ENCODE results near the gene IPO13.

Gene IPO13

GRCh38 chr1:43949678-43950077 is 2.9 kb downstream of the IPO13 start:
- no peak for DNase-seq (ENCODE audit: low read depth in 2 of 2)

DNA sequence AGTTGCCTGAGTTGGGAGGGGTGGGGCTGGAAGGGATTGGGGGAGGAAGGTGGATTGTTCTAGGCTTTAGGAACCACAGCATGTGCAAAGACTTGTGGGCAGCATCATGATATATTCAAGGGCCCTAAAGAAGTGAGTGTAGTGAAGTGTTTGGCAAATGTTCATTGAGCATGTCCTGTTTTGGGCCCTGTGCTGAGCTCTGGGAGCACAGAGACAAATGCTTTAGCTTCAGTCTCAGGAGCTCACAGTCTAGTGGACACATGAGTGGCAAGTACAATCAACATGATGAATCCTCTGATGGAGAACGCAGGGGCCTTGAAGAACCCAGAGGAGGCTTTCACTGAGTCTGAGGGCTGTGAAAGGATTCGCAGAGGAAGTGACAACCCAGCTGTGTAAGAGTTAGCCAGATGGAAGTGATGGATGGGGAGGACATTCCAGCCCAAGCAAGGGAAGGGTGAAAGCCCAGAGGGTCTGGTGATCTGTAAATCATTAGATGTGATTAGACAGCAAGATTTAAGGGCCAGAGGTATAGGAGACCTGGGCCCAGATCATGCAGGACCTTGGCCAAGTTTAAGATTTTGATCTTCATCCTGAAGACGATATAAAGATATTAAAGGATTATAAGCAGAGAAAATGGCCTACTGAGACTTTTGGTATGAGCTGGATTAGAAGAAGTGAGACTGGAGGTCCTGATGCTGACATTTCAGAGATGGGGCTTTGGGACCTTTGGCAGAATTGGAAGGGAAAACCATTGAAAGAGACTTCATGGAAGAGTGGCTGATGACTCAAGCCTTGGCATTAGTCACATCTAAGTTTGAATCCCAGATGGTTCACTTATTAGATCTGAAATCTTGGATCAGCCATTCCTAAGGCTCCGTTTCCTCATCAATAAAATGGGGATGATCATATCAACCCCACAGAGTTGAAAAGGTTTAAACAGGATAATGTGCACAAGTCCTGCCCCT is 4.6 kb downstream of the IPO13 start:
- no peak for DNase-seq (ENCODE audit: low read depth in 2 of 2)

DNA sequence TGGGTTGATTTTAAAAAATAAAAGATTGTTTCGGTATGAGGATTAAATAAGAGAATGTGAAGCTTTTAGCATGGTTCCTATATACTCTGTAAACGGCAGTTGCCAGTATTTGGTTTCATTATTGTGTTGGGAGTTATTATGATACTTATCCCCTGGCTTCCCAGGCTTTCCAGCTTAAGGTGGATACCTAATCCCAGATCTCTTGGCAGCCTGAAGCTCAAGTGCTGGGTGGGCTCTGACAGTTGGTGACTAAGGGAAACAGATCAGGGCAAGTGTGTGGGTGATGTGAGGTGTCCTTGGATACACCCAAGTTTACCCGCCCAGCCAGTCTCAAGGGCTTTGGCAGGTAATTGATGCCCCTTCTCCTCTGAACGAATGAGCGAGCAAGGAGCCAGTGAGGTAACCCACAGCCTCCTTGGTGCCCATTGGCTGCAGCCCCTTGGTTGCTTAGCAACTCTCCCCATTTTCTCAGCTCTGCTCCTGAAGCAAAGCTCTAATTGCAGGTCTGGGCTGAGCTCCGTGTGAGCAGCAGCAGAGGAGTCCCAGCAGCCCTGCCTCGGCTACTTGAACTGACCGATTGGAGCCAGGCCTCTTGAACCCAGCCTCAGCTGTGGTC is 6.1 kb downstream of the IPO13 start:
- no peak for DNase-seq (ENCODE audit: low read depth in 2 of 2)

- DNase-seq (ENCODE audit: low read depth in 2 of 2), result no peak
These were observed 6.6 kb downstream of the IPO13 start for GRCh38 chr1:43953361-43953760.

GRCh38 chr1:43954036-43954435 is 7.3 kb downstream of the IPO13 start:
- no peak for DNase-seq (ENCODE audit: low read depth in 2 of 2)

GRCh38 chr1:43956234-43956633 is 9.5 kb downstream of the IPO13 start:
- no peak for DNase-seq (ENCODE audit: low read depth in 2 of 2)

DNA sequence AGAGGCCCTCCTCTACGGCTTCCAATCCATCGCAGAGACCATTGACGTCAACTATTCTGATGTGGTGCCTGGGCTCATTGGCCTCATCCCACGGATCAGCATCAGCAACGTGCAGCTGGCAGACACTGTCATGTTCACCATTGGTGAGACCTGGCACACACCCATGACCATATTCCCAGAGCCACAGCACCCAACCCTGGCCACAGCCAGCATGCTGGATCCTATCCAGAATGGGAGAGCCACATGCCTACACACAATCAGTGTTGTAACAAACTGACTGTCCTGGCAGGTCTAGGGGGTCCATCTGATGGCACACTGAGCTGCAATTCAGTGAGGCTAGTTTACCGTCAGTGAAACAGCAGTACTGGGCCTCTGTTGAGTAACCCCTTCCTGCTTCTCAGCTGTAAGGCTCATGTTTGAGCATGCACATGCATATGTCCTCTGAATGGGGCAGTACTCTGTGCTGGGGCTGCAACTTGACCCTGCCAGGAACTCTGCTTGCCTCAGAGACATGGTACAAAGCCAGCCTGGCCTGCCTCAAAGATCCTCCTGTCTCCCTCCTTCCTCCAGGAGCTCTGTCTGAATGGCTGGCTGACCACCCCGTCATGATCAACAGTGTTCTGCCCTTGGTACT is 10.8 kb downstream of the IPO13 start:
- DNase-seq (ENCODE audit: low read depth in 2 of 2), result no peak

DNA sequence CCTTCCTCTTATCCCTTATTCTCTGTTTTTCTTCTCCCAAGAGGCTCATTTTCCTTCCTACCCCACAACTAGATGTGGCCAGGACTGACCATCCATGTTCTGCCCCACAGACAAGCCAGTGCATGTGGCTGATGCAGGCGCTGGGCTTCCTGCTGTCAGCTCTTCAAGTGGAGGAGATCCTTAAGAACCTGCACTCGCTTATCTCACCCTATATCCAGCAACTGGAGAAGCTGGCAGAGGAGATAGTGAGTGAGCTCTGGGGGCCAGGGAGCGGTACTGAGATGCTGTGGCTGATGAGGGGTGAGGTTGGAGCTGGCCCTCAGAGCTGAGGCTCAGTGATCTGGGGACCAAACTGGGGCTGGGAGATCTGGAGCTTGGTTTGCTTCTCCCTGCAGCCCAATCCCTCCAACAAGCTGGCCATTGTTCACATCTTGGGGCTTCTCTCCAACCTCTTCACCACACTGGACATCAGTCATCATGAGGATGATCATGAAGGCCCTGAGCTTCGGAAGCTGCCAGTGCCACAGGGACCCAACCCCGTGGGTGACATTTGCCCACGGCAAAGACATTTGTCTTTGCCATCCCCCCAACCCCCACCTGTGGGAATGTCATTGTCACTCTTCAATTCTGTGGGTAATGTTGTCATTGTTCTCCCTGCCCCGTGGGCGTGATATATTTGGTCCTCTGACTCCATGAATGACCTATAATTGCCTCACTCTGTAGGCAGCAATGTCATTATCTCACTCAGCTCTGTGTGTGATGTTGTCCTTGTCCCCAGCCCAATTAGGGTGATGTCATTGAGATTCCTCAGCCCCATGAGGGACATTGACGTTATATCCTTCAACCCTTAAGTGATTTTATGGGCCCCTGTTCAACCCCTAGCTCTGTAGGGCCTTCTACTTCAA is 11.9 kb downstream of the IPO13 start:
- no peak for DNase-seq (ENCODE audit: low read depth in 2 of 2)

- DNase-seq (ENCODE audit: low read depth in 2 of 2), result no peak
These were observed 14.0 kb downstream of the IPO13 start for GRCh38 chr1:43960798-43961197.

DNA sequence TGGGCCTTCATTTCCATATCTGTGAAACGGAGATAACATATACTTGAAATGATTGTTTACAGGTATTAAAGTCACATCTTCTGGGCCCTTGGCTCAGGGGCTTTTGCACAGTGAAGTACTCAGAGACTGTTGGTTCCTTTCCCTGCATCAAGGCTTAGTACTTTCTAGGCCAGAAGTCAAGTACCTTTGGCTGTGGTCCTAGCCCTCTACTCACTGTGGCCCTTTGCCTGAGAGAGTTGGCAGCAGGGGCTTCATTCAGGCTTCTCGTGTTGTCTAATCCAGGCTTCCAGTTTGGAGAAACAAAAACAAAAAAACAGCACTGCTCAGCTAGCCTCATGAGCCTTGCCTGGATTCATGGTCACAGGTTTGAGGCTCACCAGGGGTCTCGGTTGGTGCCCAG is 14.9 kb downstream of the IPO13 start:
- DNase-seq (ENCODE audit: low read depth in 2 of 2), result no peak

GRCh38 chr1:43962324-43962723 is 15.6 kb downstream of the IPO13 start:
- DNase-seq (ENCODE audit: low read depth in 2 of 2), result no peak

DNA sequence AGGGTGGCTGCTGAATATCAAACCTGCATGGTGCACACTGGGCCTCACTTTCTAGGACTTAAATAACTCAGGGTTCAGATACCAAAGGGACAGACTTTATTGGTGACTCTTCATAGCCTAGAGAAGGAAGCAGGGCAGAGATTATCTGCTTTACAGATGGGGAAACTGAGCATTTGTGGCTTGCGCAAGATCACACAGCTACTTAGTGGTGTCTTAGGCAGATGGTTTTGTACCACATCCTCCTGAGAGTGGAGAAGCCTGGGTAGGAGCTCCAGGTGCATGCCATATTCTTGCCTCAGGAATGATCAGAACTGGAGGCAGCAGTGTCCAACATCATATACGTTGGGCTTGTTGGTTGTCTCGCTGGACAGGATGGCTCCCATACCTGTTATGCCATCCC is 16.3 kb downstream of the IPO13 start:
- no peak for DNase-seq (ENCODE audit: low read depth in 2 of 2)

GRCh38 chr1:43963890-43964289 is 17.1 kb downstream of the IPO13 start:
- DNase-seq (ENCODE audit: low read depth in 2 of 2), result no peak

DNA sequence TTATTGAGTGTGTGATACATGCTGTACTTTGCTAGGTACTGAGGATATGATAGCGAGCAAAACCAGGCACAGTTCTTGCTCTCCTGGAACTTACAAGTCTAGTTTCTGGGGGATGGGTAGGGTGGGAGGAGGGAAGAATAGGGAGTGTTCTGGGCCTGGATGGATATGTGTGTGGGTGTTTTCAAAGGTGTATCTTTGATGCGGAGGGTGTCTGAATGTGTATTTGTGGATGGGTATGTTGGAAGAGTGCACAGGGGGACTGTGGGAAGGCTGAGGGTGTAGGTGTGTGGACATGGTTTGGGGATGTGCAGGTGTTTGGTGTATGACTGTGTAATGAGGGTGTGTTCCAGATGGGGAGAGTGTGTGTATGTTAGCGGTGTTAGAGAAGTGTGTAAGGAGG is 18.6 kb downstream of the IPO13 start:
- DNase-seq (ENCODE audit: low read depth in 2 of 2), result no peak

DNA sequence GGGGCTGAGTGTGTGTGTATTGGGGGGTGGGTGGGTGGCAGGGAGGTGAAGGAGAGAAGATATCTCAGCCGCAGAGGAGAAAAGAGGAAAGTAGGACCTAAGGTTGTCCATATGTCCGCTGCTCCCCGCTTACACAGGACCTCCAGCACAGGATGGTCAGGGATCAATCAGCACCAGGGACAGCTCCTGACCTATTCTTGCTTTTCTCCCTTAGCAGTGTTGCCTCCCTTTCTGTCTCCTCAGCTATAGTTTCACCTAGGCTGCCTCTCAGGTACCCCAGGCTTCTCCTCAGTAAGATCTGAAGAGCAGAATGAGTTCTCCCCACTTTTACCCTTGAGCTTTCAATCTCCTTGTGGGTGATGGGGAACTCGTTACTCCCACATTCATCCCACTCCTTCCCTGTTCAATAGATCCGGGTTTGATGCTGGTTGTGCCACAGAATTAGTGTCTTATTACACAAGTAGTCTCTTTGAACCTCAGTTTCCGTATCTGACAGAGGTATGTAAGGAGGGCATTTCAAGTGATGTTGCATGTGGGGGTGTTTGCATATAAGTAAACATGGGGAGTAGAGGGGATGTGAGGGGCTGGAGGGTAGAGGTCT is 21.7 kb downstream of the IPO13 start:
- no peak for DNase-seq (ENCODE audit: low read depth in 2 of 2)

DNA sequence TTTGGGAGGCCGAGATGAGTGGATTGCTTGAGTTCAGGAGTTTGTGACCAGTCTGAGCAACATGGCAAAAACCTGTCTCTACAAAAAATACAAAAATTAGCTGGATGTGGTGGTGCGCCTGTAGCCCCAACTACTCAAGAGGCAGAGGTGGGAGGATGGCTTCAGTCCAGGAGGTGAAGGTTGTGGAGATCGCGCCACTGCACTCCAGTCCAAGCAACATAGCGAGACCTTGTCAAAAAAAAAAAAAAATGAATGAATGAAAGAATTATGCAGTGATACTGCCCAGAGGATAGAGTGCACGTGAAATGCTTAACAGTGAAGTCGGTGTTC is 22.6 kb downstream of the IPO13 start:
- no peak for DNase-seq (ENCODE audit: low read depth in 2 of 2)

GRCh38 chr1:43969746-43970466 is 23.2 kb downstream of the IPO13 start, which contains the start of gene DPH2:
TSS of gene DPH2 (plus strand) at chr1:43970010. CDS start at chr1:43970176, 166 bp downstream.
- DNase-seq (ENCODE audit: low read depth in 2 of 2), result peak; percentile 95

DNA sequence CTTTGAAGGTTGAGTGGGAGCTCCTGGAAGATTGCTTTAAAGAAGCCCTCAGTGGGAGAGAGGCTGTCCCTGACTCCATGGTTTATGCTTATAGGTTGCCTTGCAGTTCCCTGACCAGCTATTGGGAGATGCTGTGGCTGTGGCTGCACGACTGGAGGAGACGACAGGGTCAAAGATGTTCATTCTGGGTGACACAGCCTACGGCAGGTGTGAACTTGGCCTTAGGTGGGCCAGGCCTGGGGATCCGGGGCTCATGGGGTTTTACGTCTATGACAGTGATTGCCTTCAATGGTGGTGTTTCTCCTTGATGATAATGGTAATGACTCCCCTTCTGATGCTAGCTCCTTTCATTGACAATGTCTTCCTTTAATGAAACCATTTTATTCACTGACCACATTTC is 23.8 kb downstream of the IPO13 start:
- no peak for DNase-seq (ENCODE audit: low read depth in 2 of 2)

DNA sequence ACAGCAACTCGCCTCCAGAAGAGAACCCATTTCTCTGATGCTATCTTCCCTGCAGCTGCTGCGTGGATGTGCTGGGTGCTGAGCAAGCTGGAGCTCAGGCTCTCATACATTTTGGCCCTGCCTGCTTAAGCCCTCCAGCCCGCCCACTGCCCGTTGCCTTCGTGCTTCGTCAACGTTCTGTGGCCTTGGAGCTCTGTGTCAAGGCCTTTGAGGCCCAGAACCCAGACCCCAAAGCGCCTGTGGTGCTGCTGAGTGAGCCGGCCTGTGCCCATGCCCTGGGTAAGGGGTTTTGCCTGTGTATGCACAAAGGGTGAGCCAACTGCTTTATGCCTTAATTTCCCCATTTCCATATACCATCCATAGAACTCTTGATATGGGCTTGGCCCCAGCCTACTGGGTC is 24.2 kb downstream of the IPO13 start:
- DNase-seq (ENCODE audit: low read depth in 2 of 2), result no peak

DNA sequence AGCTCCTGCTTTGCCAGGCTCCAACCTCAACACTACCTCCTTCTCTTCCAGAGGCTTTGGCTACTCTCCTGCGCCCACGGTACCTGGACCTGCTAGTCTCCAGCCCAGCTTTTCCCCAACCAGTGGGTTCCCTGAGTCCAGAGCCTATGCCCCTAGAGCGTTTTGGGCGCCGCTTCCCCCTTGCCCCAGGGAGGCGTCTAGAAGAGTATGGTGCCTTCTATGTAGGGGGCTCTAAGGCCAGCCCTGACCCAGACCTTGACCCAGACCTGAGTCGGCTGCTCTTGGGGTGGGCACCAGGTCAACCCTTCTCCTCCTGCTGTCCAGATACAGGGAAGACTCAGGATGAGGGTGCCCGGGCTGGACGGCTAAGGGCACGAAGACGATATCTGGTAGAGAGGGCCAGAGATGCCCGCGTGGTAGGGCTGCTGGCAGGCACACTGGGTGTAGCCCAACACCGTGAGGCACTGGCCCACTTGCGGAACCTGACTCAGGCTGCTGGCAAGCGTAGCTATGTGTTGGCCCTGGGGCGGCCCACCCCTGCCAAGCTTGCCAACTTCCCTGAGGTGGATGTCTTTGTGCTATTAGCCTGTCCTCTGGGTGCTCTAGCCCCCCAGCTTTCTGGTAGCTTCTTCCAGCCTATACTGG is 24.7 kb downstream of the IPO13 start:
- no peak for DNase-seq (ENCODE audit: low read depth in 2 of 2)

All from stimulated activated CD8-positive, alpha-beta memory T cell treated with anti-CD3 and anti-CD28 coated beads, Interleukin-15, amount 100 ng/mL, for 48 hours (primary cell).